ENCODE measurements around the gene KCND2.

DNA sequence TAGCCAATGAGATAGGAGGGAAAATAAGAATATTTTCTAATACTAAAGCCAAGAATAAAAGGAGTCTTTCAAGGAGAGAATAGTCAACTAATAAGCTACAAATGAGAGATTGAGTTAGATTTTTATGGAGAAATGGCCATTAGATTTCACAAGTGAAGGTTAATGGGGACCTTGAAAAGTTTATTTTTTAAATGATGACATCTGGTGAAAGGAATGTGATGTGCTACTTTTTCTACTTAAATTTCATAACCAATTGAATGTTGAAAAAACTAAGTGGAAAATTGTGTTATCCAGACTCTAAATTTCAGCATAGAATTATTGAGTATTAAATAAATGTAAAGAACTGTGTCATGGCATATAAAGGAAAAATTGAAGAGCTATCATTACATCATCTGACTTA is 459.3 kb downstream of the KCND2 start:
- TF ChIP-seq, protein P1, sequence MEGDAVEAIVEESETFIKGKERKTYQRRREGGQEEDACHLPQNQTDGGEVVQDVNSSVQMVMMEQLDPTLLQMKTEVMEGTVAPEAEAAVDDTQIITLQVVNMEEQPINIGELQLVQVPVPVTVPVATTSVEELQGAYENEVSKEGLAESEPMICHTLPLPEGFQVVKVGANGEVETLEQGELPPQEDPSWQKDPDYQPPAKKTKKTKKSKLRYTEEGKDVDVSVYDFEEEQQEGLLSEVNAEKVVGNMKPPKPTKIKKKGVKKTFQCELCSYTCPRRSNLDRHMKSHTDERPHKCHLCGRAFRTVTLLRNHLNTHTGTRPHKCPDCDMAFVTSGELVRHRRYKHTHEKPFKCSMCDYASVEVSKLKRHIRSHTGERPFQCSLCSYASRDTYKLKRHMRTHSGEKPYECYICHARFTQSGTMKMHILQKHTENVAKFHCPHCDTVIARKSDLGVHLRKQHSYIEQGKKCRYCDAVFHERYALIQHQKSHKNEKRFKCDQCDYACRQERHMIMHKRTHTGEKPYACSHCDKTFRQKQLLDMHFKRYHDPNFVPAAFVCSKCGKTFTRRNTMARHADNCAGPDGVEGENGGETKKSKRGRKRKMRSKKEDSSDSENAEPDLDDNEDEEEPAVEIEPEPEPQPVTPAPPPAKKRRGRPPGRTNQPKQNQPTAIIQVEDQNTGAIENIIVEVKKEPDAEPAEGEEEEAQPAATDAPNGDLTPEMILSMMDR (IDR thresholded peaks at IDR 0.05; ENCODE audit: low read depth, low read length) = no peak
- TF ChIP-seq POLR2A (IDR thresholded peaks at IDR 0.05; ENCODE audit: extremely low read depth, insufficient read length) (no peak), MYC (IDR thresholded peaks at IDR 0.05; ENCODE audit: low read depth, low read length) (no peak)
- TF ChIP-seq, protein P2, sequence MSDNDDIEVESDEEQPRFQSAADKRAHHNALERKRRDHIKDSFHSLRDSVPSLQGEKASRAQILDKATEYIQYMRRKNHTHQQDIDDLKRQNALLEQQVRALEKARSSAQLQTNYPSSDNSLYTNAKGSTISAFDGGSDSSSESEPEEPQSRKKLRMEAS (IDR thresholded peaks at IDR 0.05; ENCODE audit: low read depth, low read length) = no peak

All from NB4 (cell line).